CD14-positive monocyte (primary cell): ENCODE results near the gene TSC22D3. TPM values are rescaled to one million over a fixed set of nuclear protein-coding genes. Genes with fewer than 3 reads are reported as not detected.

Experiments
- DNase-seq, 3 donors: peaks; one replicate each; pipeline ENCODE4 v3.0.0-alpha.2; 2011 to 2022
- H2AFZ ChIP-seq: 2 replicates; pipeline ENCODE4 v1.6.0; 2012; ENCODE audit warnings: mild to moderate bottlenecking, low read depth, low read length, inconsistent platforms; ENCODE audit not compliant: insufficient read depth, poor library complexity, severe bottlenecking
- H3K27ac ChIP-seq, 2 donors: 1 replicate in 1 of 2; 2 replicates in 1 of 2; pipeline ENCODE4 v1.5.1; 2012 to 2013; ENCODE audit warnings: low read length in 2 of 2, control low read depth in 1 of 2, inconsistent platforms in 1 of 2, low read depth in 1 of 2, mild to moderate bottlenecking in 1 of 2
- H3K27me3 ChIP-seq, 2 donors: one replicate each; pipeline versions ENCODE4 v1.6.0 to v1.6.1; 2011 to 2013; ENCODE audit warnings: low read length in 2 of 2; ENCODE audit not compliant: control insufficient read depth in 2 of 2, insufficient read depth in 2 of 2
- H3K36me3 ChIP-seq, 2 donors: replicated peaks in 1 of 2; 1 replicate in 1 of 2; 2 replicates in 1 of 2; pipeline versions ENCODE4 v1.5.1 to v1.6.1; 2012 to 2013; ENCODE audit warnings: low read length in 2 of 2, control low read depth in 1 of 2, inconsistent platforms in 1 of 2, mild to moderate bottlenecking in 1 of 2; ENCODE audit not compliant: insufficient read depth in 2 of 2, control insufficient read depth in 1 of 2
- H3K4me1 ChIP-seq, 2 donors: 1 replicate in 1 of 2; 2 replicates in 1 of 2; pipeline versions ENCODE4 v1.5.1 to v1.6.1; 2012 to 2013; ENCODE audit warnings: low read length in 2 of 2, control low read depth in 1 of 2, inconsistent platforms in 1 of 2, mild to moderate bottlenecking in 1 of 2, moderate library complexity in 1 of 2; ENCODE audit not compliant: insufficient read depth in 2 of 2, control insufficient read depth in 1 of 2
- H3K4me2 ChIP-seq: replicated peaks from 2 replicates; pipeline ENCODE3; 2012; ENCODE audit warnings: low read length, moderate library complexity, mild to moderate bottlenecking; ENCODE audit not compliant: poor library complexity, severe bottlenecking; ENCODE audit errors: extremely low read depth
- H3K4me3 ChIP-seq, 3 experiments: fragments of 200-600 bp in 1 of 3; sonication (generic) in 1 of 3; replicated peaks in 1 of 3; 1 replicate in 2 of 3; 2 replicates in 1 of 3; pipeline ENCODE4 v1.5.1; 2011 to 2013; ENCODE audit warnings: low read length in 3 of 3, mild to moderate bottlenecking in 3 of 3, control low read depth in 2 of 3, low read depth in 2 of 3, inconsistent platforms in 1 of 3, moderate library complexity in 1 of 3
- H3K79me2 ChIP-seq: 2 replicates; pipeline ENCODE4 v1.6.0; 2012; ENCODE audit warnings: mild to moderate bottlenecking, control low read depth, inconsistent platforms, low read length, moderate library complexity; ENCODE audit not compliant: insufficient read depth
- H3K9ac ChIP-seq: 2 replicates; pipeline ENCODE4 v1.6.0; 2017; ENCODE audit warnings: low read length, mild to moderate bottlenecking; ENCODE audit not compliant: insufficient read depth, poor library complexity, severe bottlenecking
- H3K9me3 ChIP-seq, 2 donors: replicated peaks in 1 of 2; 1 replicate in 1 of 2; 2 replicates in 1 of 2; pipeline versions ENCODE4 v1.5.1 to v1.6.1; 2012 to 2013; ENCODE audit warnings: low read length in 2 of 2, control low read depth in 1 of 2; ENCODE audit not compliant: control insufficient read depth in 1 of 2, insufficient read depth in 1 of 2
- H4K20me1 ChIP-seq: 2 replicates; pipeline ENCODE4 v1.6.0; 2012; ENCODE audit warnings: mild to moderate bottlenecking, low read length, control low read depth, moderate library complexity; ENCODE audit not compliant: insufficient read depth
- H3K27ac Mint-ChIP-seq, 7 donors: one replicate each; pipeline ENCODE4 v1.8.0; 2020; ENCODE audit warnings: mild to moderate bottlenecking in 7 of 7, mixed read lengths in 7 of 7, moderate library complexity in 6 of 7, inconsistent platforms in 2 of 7
- H3K27me3 Mint-ChIP-seq, 3 donors: one replicate each; pipeline ENCODE4 v1.8.0; 2021 to 2022; ENCODE audit warnings: low read depth in 3 of 3, mild to moderate bottlenecking in 3 of 3, mixed read lengths in 3 of 3, moderate library complexity in 3 of 3, inconsistent platforms in 1 of 3
- H3K36me3 Mint-ChIP-seq, 2 donors: one replicate each; pipeline ENCODE4 v1.8.0; 2020; ENCODE audit warnings: mixed read lengths in 2 of 2, inconsistent platforms in 1 of 2, mild to moderate bottlenecking in 1 of 2
- H3K4me1 Mint-ChIP-seq: one replicate; pipeline ENCODE4 v1.8.0; 2020; ENCODE audit warnings: mild to moderate bottlenecking, mixed read lengths
- H3K4me3 Mint-ChIP-seq, 2 donors: one replicate each; pipeline ENCODE4 v1.8.0; 2020; ENCODE audit warnings: mild to moderate bottlenecking in 2 of 2, mixed read lengths in 2 of 2, moderate library complexity in 1 of 2
- H3K9me3 Mint-ChIP-seq, 7 donors: one replicate each; pipeline ENCODE4 v1.8.0; 2020 to 2022; ENCODE audit warnings: mixed read lengths in 7 of 7, mild to moderate bottlenecking in 6 of 7, moderate library complexity in 6 of 7, inconsistent platforms in 2 of 7
- WGBS: methylation state at CpG from one replicate; pipeline ENCODE4 v1.1.5; 2013; ENCODE audit warnings: missing lambda C conversion rate; ENCODE audit not compliant: insufficient coverage; 5-methylcytosine and 5-hydroxymethylcytosine counted together
- intact Hi-C, 2 donors: fragments of 100-400 bp; cut with micrococcal nuclease; formaldehyde crosslinking; loops; one replicate each; pipeline versions ENCODE4 v1.15.0 to v1.15.1; 2023
- polyA plus RNA-seq, 3 donors: library from polyadenylated mRNA; depleted of rRNA in 1 of 3; unstranded in 2 of 3; stranded (reverse) in 1 of 3; fragments of 300-500 nt in 2 of 3; fragments of >200 nt in 1 of 3; fragmentation: Illumina TruSeq in 2 of 3; gene quantifications; 1 replicate in 2 of 3; 2 replicates in 1 of 3; pipeline ENCODE4 v1.2.3, GENCODE V29; 2012 to 2021
- TF ChIP-seq, protein P1 (sequence below): fragments of 200-600 bp; IDR thresholded peaks from one replicate; pipeline ENCODE4 v1.8.0; 2022; ENCODE audit warnings: antibody characterized with exemption, mild to moderate bottlenecking

Gene TSC22D3
- polyA plus RNA-seq, 3 donors, result 171 to 1,562 (median 326) TPM

DNA sequence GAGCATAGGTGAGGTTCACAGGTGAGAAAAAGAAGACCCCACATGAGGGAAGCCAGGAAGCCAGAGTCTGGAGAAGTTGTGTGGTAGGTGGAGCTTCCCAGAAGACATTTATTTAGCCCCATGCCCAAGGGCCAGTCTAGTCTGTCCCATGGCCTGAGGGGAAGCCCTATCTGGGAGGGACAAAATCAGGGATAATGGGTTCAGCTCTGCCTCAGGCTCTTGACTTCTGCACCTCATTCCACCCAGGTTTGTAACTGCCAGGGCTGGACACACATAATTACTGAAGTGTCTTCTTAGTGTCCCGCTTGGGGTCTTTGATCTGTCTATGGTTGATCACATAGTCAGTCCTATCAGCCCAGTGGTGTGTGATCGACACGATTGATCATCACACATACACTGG lies 36.0 kb downstream of the TSC22D3 start:
- Histone ChIP-seq H3K9me3 (no peaks in the 10 kb centered on the region), H3K27me3 (no peaks in the 10 kb centered on the region), H3K79me2 (no peaks in the 10 kb centered on the region), H4K20me1 (no peaks in the 10 kb centered on the region), H2AFZ (no peak overlapping the region), H3K4me1 (peaks cover 9% of the 10 kb centered on the region in 2 donors), H3K4me3 (no peak overlapping the region), H3K4me2 (no peak overlapping the region), H3K9ac (no peak overlapping the region), H3K27ac (no peak overlapping the region), H3K36me3 (no peaks in the 10 kb centered on the region)
- no peak overlapping the region for H3K27ac Mint-ChIP-seq
- TF ChIP-seq, protein P1, sequence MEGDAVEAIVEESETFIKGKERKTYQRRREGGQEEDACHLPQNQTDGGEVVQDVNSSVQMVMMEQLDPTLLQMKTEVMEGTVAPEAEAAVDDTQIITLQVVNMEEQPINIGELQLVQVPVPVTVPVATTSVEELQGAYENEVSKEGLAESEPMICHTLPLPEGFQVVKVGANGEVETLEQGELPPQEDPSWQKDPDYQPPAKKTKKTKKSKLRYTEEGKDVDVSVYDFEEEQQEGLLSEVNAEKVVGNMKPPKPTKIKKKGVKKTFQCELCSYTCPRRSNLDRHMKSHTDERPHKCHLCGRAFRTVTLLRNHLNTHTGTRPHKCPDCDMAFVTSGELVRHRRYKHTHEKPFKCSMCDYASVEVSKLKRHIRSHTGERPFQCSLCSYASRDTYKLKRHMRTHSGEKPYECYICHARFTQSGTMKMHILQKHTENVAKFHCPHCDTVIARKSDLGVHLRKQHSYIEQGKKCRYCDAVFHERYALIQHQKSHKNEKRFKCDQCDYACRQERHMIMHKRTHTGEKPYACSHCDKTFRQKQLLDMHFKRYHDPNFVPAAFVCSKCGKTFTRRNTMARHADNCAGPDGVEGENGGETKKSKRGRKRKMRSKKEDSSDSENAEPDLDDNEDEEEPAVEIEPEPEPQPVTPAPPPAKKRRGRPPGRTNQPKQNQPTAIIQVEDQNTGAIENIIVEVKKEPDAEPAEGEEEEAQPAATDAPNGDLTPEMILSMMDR, result no peak
- intact Hi-C loops, result no loop called here
- H3K36me3 Mint-ChIP-seq, result no peaks in the 10 kb centered on the region
- no peak overlapping the region for H3K4me3 Mint-ChIP-seq
- H3K4me1 Mint-ChIP-seq, result peaks cover 15% of the 10 kb centered on the region
- DNase-seq, result no peak
- peaks cover 5 to 17% (median 12%) of the 10 kb centered on the region in 3 donors for H3K27me3 Mint-ChIP-seq
- 100% methylated on average over 2 of the region's 3 CpGs for WGBS
- peaks cover 0 to 3% (median 0%) of the 10 kb centered on the region in 7 donors for H3K9me3 Mint-ChIP-seq

DNA sequence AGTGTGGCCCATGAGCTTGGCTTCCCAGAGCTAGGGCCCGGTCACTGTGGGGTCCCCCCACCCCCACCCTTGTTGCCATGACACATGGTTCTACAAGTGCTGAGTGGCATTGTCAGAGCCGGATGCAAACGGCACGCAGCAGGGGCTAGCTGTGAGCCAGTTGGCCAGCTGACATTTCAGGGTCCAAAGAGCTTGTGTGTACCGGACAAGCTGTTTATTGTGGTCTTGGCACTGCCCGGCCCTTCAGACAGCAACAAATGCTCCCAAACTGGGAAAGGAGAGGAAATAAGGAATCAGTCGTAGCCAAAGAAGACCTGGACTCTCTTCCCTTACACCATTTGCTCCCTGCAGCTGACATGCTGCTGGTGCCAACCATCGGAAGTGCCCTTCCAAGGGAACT lies 36.8 kb downstream of the TSC22D3 start:
- H3K9me3 ChIP-seq, result no peaks in the 10 kb centered on the region
- WGBS, result 100% methylated on average over 4 of the region's 8 CpGs
- Mint-ChIP-seq H3K4me1 (peaks cover 15% of the 10 kb centered on the region), H3K27ac (no peak overlapping the region), H3K9me3 (peaks cover 0 to 3% (median 0%) of the 10 kb centered on the region in 7 donors), H3K36me3 (no peaks in the 10 kb centered on the region), H3K4me3 (no peak overlapping the region), H3K27me3 (peaks cover 5 to 17% (median 12%) of the 10 kb centered on the region in 3 donors)
- H3K27me3 ChIP-seq, result no peaks in the 10 kb centered on the region
- H3K4me1 ChIP-seq, result peaks cover 9% of the 10 kb centered on the region in 2 donors
- H2AFZ ChIP-seq, result no peak overlapping the region
- DNase-seq, result no peak
- no peak overlapping the region for H3K4me2 ChIP-seq
- intact Hi-C loops, result no loop called here
- TF ChIP-seq, protein P1, result no peak
- no peaks in the 10 kb centered on the region for H4K20me1 ChIP-seq
- H3K27ac ChIP-seq, result no peak overlapping the region
- no peaks in the 10 kb centered on the region for H3K79me2 ChIP-seq
- no peak overlapping the region for H3K9ac ChIP-seq
- no peak overlapping the region for H3K4me3 ChIP-seq
- no peaks in the 10 kb centered on the region for H3K36me3 ChIP-seq
